ENCODE results near the gene RAI1.

DNA sequence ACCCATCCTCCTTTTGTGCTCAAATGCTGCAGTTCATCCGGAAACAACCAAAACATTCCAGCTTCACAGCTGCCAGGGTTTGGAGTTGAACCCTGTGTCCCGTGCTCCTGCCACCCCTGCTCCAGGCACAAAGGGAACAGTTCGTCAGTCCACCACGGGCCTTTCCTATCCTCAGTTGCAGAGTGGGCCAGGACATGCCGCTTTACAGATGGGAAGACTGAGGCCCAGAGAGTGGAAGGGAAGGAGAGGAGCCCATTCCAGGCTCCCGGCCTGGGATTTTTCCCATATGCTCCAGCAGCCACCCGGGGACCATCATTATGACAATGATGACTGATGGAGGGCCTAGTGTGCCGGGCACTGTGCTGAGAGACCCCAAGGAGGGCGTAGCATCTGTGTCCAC, 27.6 kb downstream of the RAI1 start:
- TF ChIP-seq SPEN (CRISPR knock-in tag; IDR thresholded peaks at IDR 0.05; ENCODE audit: low read depth) (no peak), NR2F6 (IDR thresholded peaks at IDR 0.05) (no peak), NR2F6 (CRISPR knock-in tag; IDR thresholded peaks at IDR 0.05) (no peak), PHF20 (CRISPR knock-in tag; IDR thresholded peaks at IDR 0.05) (no peak), NR2C2 (CRISPR knock-in tag; IDR thresholded peaks at IDR 0.05; ENCODE audit: borderline replicate concordance) (no peak), CCAR2 (optimal IDR thresholded peaks at IDR 0.05; ENCODE audit: low read depth, low read length) (no peak), ZNF549 (CRISPR knock-in tag; IDR thresholded peaks at IDR 0.05) (no peak)
- TF ChIP-seq, protein P1, sequence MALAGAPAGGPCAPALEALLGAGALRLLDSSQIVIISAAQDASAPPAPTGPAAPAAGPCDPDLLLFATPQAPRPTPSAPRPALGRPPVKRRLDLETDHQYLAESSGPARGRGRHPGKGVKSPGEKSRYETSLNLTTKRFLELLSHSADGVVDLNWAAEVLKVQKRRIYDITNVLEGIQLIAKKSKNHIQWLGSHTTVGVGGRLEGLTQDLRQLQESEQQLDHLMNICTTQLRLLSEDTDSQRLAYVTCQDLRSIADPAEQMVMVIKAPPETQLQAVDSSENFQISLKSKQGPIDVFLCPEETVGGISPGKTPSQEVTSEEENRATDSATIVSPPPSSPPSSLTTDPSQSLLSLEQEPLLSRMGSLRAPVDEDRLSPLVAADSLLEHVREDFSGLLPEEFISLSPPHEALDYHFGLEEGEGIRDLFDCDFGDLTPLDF (CRISPR knock-in tag; IDR thresholded peaks at IDR 0.05): no peak
- TF ChIP-seq, protein P2, sequence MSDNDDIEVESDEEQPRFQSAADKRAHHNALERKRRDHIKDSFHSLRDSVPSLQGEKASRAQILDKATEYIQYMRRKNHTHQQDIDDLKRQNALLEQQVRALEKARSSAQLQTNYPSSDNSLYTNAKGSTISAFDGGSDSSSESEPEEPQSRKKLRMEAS (IDR thresholded peaks at IDR 0.05): no peak

Data from HepG2 (cell line).